Effector memory CD8-positive, alpha-beta T cell (primary cell): ENCODE results near the gene COL9A3.

ENCODE experiments used
- ATAC-seq: fragments of 150-1000 bp; cut with Tn5 transposase; replicated peaks from 2 replicates; pipeline ENCODE4 v1.10.0; 2021; ENCODE audit warnings: mild to moderate bottlenecking, moderate library complexity
- DNase-seq, 3 experiments: peaks; one replicate each; pipeline ENCODE4 v3.0.0; 2021
- H3K27ac Mint-ChIP-seq, 2 donors: one replicate each; pipeline ENCODE4 v1.8.0; 2022; ENCODE audit warnings: mild to moderate bottlenecking in 2 of 2, mixed read lengths in 2 of 2, moderate library complexity in 2 of 2
- H3K27me3 Mint-ChIP-seq, 2 donors: one replicate each; pipeline ENCODE4 v1.8.0; 2022; ENCODE audit warnings: mixed read lengths in 2 of 2
- H3K36me3 Mint-ChIP-seq: one replicate; pipeline ENCODE4 v1.8.0; 2022; ENCODE audit warnings: mild to moderate bottlenecking, moderate library complexity, mixed read lengths; ENCODE audit not compliant: insufficient read depth
- H3K4me1 Mint-ChIP-seq, 2 donors: one replicate each; pipeline ENCODE4 v1.8.0; 2022; ENCODE audit warnings: low read depth in 2 of 2, mixed read lengths in 2 of 2
- H3K4me3 Mint-ChIP-seq, 2 donors: one replicate each; pipeline ENCODE4 v1.8.0; 2022; ENCODE audit warnings: mild to moderate bottlenecking in 2 of 2, mixed read lengths in 2 of 2, moderate library complexity in 2 of 2
- H3K9me3 Mint-ChIP-seq, 2 donors: one replicate each; pipeline ENCODE4 v1.8.0; 2022; ENCODE audit warnings: mixed read lengths in 2 of 2

COL9A3 gene

GRCh38 chr20:62795023-62795761, 21.7 kb upstream of the COL9A3 start:
- H3K9me3 Mint-ChIP-seq: no peaks in the 10 kb centered on the region
- peaks cover 40% of the 10 kb centered on the region for H3K36me3 Mint-ChIP-seq
- H3K27ac Mint-ChIP-seq: peak overlapping the region; percentile 96 to 97
- peak overlapping the region; percentile 89 to 90 for H3K4me3 Mint-ChIP-seq
- ATAC-seq (no peak), DNase-seq (peak; percentile 47 to 53 (median 51))
- no peaks in the 10 kb centered on the region for H3K27me3 Mint-ChIP-seq
- H3K4me1 Mint-ChIP-seq: peaks cover 29 to 38% of the 10 kb centered on the region in 2 donors

- H3K4me1 Mint-ChIP-seq: peaks cover 24 to 33% of the 10 kb centered on the region in 2 donors
- no peak for ATAC-seq
- peak overlapping the region; percentile 88 for H3K4me3 Mint-ChIP-seq
- H3K9me3 Mint-ChIP-seq: no peaks in the 10 kb centered on the region
- peaks cover 40% of the 10 kb centered on the region for H3K36me3 Mint-ChIP-seq
- peak overlapping the region in 1 of 2 donors; percentile 88 for H3K27ac Mint-ChIP-seq
- no peaks in the 10 kb centered on the region for H3K27me3 Mint-ChIP-seq
- no peak for DNase-seq
Observed at GRCh38 chr20:62796699-62797491, 20.0 kb upstream of the COL9A3 start.

GRCh38 chr20:62797671-62798532, 18.9 kb upstream of the COL9A3 start:
- Mint-ChIP-seq H3K27ac (peak overlapping the region; percentile 38 to 88), H3K36me3 (peaks cover 38% of the 10 kb centered on the region), H3K9me3 (no peaks in the 10 kb centered on the region), H3K4me1 (peaks cover 24 to 29% of the 10 kb centered on the region in 2 donors), H3K4me3 (peak overlapping the region; percentile 88), H3K27me3 (no peaks in the 10 kb centered on the region)
- DNase-seq (no peak), ATAC-seq (no peak)

GRCh38 chr20:62799036-62799435, 17.8 kb upstream of the COL9A3 start:
- no peak for ATAC-seq
- no peaks in the 10 kb centered on the region for H3K27me3 Mint-ChIP-seq
- H3K4me1 Mint-ChIP-seq: peaks cover 22 to 26% of the 10 kb centered on the region in 2 donors
- H3K27ac Mint-ChIP-seq: no peak overlapping the region
- H3K9me3 Mint-ChIP-seq: no peaks in the 10 kb centered on the region
- peaks cover 38% of the 10 kb centered on the region for H3K36me3 Mint-ChIP-seq
- no peak overlapping the region for H3K4me3 Mint-ChIP-seq
- no peak for DNase-seq

- Mint-ChIP-seq H3K27ac (no peak overlapping the region), H3K4me1 (peaks cover 25 to 28% of the 10 kb centered on the region in 2 donors), H3K4me3 (no peak overlapping the region), H3K36me3 (peaks cover 38% of the 10 kb centered on the region), H3K27me3 (no peaks in the 10 kb centered on the region), H3K9me3 (no peaks in the 10 kb centered on the region)
- ATAC-seq (no peak), DNase-seq (no peak)
Observed at GRCh38 chr20:62799459-62799858, 17.4 kb upstream of the COL9A3 start.

- Mint-ChIP-seq H3K9me3 (no peaks in the 10 kb centered on the region), H3K4me1 (peaks cover 24 to 25% of the 10 kb centered on the region in 2 donors), H3K36me3 (peaks cover 37% of the 10 kb centered on the region), H3K4me3 (no peak overlapping the region), H3K27ac (no peak overlapping the region), H3K27me3 (no peaks in the 10 kb centered on the region)
- ATAC-seq: no peak
- no peak for DNase-seq
Observed at GRCh38 chr20:62799873-62800272, 17.0 kb upstream of the COL9A3 start.

GRCh38 chr20:62800314-62801259, 16.3 kb upstream of the COL9A3 start:
- Mint-ChIP-seq H3K27me3 (no peaks in the 10 kb centered on the region), H3K36me3 (peaks cover 30% of the 10 kb centered on the region), H3K27ac (no peak overlapping the region), H3K9me3 (no peaks in the 10 kb centered on the region), H3K4me1 (peaks cover 25 to 26% of the 10 kb centered on the region in 2 donors), H3K4me3 (no peak overlapping the region)
- no peak for DNase-seq
- ATAC-seq: no peak

GRCh38 chr20:62801284-62802010, 15.4 kb upstream of the COL9A3 start:
- Mint-ChIP-seq H3K4me1 (peaks cover 29 to 31% of the 10 kb centered on the region in 2 donors), H3K36me3 (peaks cover 30% of the 10 kb centered on the region), H3K9me3 (no peaks in the 10 kb centered on the region), H3K27me3 (no peaks in the 10 kb centered on the region), H3K4me3 (no peak overlapping the region), H3K27ac (no peak overlapping the region)
- DNase-seq (no peak), ATAC-seq (no peak)

GRCh38 chr20:62802026-62802712, 14.7 kb upstream of the COL9A3 start:
- Mint-ChIP-seq H3K27ac (no peak overlapping the region), H3K4me1 (peaks cover 31 to 32% of the 10 kb centered on the region in 2 donors), H3K4me3 (no peak overlapping the region), H3K9me3 (no peaks in the 10 kb centered on the region), H3K36me3 (peaks cover 27% of the 10 kb centered on the region), H3K27me3 (no peaks in the 10 kb centered on the region)
- ATAC-seq: no peak
- DNase-seq: no peak

GRCh38 chr20:62804021-62804626, 12.7 kb upstream of the COL9A3 start:
- peaks cover 20 to 27% of the 10 kb centered on the region in 2 donors for H3K4me1 Mint-ChIP-seq
- H3K27ac Mint-ChIP-seq: peak overlapping the region; percentile 97 to 99
- peak in 2 of 3 experiments; percentile 22 to 36 for DNase-seq
- ATAC-seq: peak; percentile 43
- no peaks in the 10 kb centered on the region for H3K9me3 Mint-ChIP-seq
- peaks cover 36% of the 10 kb centered on the region for H3K36me3 Mint-ChIP-seq
- H3K4me3 Mint-ChIP-seq: peak overlapping the region; percentile 95 to 99
- no peaks in the 10 kb centered on the region for H3K27me3 Mint-ChIP-seq

GRCh38 chr20:62804627-62805154, 12.2 kb upstream of the COL9A3 start, which contains the start of gene OGFR:
Gene OGFR, plus strand, starts transcription at chr20:62804835. Its CDS starts 25 bp downstream, at chr20:62804860.
- peak; percentile 60 to 66 (median 65) for DNase-seq
- H3K4me1 Mint-ChIP-seq: peaks cover 20 to 29% of the 10 kb centered on the region in 2 donors
- H3K4me3 Mint-ChIP-seq: peak within 1 kb of the TSS; percentile 95 to 99
- peaks cover 37% of the 10 kb centered on the region for H3K36me3 Mint-ChIP-seq
- peak within 1 kb of the TSS; percentile 97 to 99 for H3K27ac Mint-ChIP-seq
- H3K27me3 Mint-ChIP-seq: no peaks in the 10 kb centered on the region
- no peaks in the 10 kb centered on the region for H3K9me3 Mint-ChIP-seq
- ATAC-seq: peak; percentile 73
